Measurements from ENCODE around the gene CYP2D6.
"Not testable (repeated sequence)": the region's sequence is repeated elsewhere in the genome, so short reads cannot be mapped to it uniquely, and the experiment has no call there.

CYP2D6 gene

GRCh38 chr22:42134100-42135020 is 3.8 kb upstream of the CYP2D6 start:
- no peak for DNase-seq (ENCODE audit: low read depth)

- no peak for DNase-seq (ENCODE audit: low read depth)
These were observed 1.8 kb upstream of the CYP2D6 start for GRCh38 chr22:42132457-42132856.

- no peak for DNase-seq (ENCODE audit: low read depth)
These were observed 952 bp upstream of the CYP2D6 start for GRCh38 chr22:42131562-42131961.

GRCh38 chr22:42130182-42130581 is 428 bp downstream of the CYP2D6 start:
- DNase-seq (ENCODE audit: low read depth): not testable (repeated sequence)

- DNase-seq (ENCODE audit: low read depth): not testable (repeated sequence)
These were observed 1.6 kb downstream of the CYP2D6 start for GRCh38 chr22:42128776-42129694.

- DNase-seq (ENCODE audit: low read depth): not testable (repeated sequence)
These were observed 2.6 kb downstream of the CYP2D6 start for GRCh38 chr22:42128007-42128406.

- no peak for DNase-seq (ENCODE audit: low read depth)
These were observed 3.0 kb downstream of the CYP2D6 start for GRCh38 chr22:42127606-42128005.

- not testable (repeated sequence) for DNase-seq (ENCODE audit: low read depth)
These were observed 7.1 kb downstream of the CYP2D6 start for GRCh38 chr22:42123529-42123928.

GRCh38 chr22:42120231-42121021 is 10.2 kb downstream of the CYP2D6 start:
- not testable (repeated sequence) for DNase-seq (ENCODE audit: low read depth)

GRCh38 chr22:42116848-42117424 is 13.7 kb downstream of the CYP2D6 start:
- DNase-seq (ENCODE audit: low read depth): no peak

- DNase-seq (ENCODE audit: low read depth): not testable (repeated sequence)
These were observed 15.2 kb downstream of the CYP2D6 start for GRCh38 chr22:42115420-42115830.

GRCh38 chr22:42114721-42115120 is 15.9 kb downstream of the CYP2D6 start:
- no peak for DNase-seq (ENCODE audit: low read depth)

GRCh38 chr22:42112793-42113192 is 17.8 kb downstream of the CYP2D6 start:
- DNase-seq (ENCODE audit: low read depth): not testable (repeated sequence)

- DNase-seq (ENCODE audit: low read depth): no peak
These were observed 18.8 kb downstream of the CYP2D6 start for GRCh38 chr22:42111798-42112197.

GRCh38 chr22:42108848-42109247 is 21.8 kb downstream of the CYP2D6 start:
- DNase-seq (ENCODE audit: low read depth): no peak

- DNase-seq (ENCODE audit: low read depth): not testable (repeated sequence)
These were observed 26.2 kb downstream of the CYP2D6 start for GRCh38 chr22:42104332-42104860.

GRCh38 chr22:42101199-42101598 is 29.4 kb downstream of the CYP2D6 start:
- DNase-seq (ENCODE audit: low read depth): no peak

- no peak for DNase-seq (ENCODE audit: low read depth)
These were observed 39.2 kb downstream of the CYP2D6 start for GRCh38 chr22:42091455-42091782.

- DNase-seq (ENCODE audit: low read depth): peak; percentile 93
These were observed 39.8 kb downstream of the CYP2D6 start, which contains the start of gene NDUFA6 for GRCh38 chr22:42090596-42091454. Gene NDUFA6, minus strand, starts transcription at chr22:42090772. Its CDS starts 28 bp downstream, at chr22:42090744.

GRCh38 chr22:42086051-42086450 is 44.6 kb downstream of the CYP2D6 start:
- DNase-seq (ENCODE audit: low read depth): no peak

Measured in stimulated activated CD8-positive, alpha-beta memory T cell treated with anti-CD3 and anti-CD28 coated beads, Interleukin-7, amount 100 ng/mL, for 24 hours (primary cell).